Choroid plexus epithelial cell (primary cell): ENCODE results near the gene TMEM231.

Source experiments
- DNase-seq: peaks from one replicate; pipeline ENCODE4 v3.0.0-alpha.2; 2010; ENCODE audit warnings: low read depth
- H3K4me3 ChIP-seq: 2 replicates; pipeline ENCODE4 v1.5.1; 2011; ENCODE audit warnings: low read depth, mild to moderate bottlenecking, control low read depth, low read length, moderate library complexity
- TF ChIP-seq, protein P1 (sequence below): conservative IDR thresholded peaks from 2 replicates; pipeline ENCODE4 v1.5.1; 2011; ENCODE audit warnings: low read depth, mild to moderate bottlenecking, control low read depth, inconsistent platforms, low read length, moderate library complexity

Gene TMEM231

GRCh38 chr16:75532142-75532765 lies 23.8 kb downstream of the TMEM231 start:
- no peak for DNase-seq
- TF ChIP-seq, protein P1, sequence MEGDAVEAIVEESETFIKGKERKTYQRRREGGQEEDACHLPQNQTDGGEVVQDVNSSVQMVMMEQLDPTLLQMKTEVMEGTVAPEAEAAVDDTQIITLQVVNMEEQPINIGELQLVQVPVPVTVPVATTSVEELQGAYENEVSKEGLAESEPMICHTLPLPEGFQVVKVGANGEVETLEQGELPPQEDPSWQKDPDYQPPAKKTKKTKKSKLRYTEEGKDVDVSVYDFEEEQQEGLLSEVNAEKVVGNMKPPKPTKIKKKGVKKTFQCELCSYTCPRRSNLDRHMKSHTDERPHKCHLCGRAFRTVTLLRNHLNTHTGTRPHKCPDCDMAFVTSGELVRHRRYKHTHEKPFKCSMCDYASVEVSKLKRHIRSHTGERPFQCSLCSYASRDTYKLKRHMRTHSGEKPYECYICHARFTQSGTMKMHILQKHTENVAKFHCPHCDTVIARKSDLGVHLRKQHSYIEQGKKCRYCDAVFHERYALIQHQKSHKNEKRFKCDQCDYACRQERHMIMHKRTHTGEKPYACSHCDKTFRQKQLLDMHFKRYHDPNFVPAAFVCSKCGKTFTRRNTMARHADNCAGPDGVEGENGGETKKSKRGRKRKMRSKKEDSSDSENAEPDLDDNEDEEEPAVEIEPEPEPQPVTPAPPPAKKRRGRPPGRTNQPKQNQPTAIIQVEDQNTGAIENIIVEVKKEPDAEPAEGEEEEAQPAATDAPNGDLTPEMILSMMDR = no peak

GRCh38 chr16:75529959-75530358 lies 26.1 kb downstream of the TMEM231 start:
- DNase-seq = no peak
- TF ChIP-seq, protein P1 = no peak
- H3K4me3 ChIP-seq = no peak overlapping the region

More at GRCh38 chr16:75532142-75532765, 23.8 kb downstream of the TMEM231 start:
- H3K4me3 ChIP-seq = no peak overlapping the region

GRCh38 chr16:75529056-75529905 lies 26.8 kb downstream of the TMEM231 start:
- no peak for DNase-seq
- no peak overlapping the region for H3K4me3 ChIP-seq
- TF ChIP-seq, protein P1 = no peak

GRCh38 chr16:75527825-75528299 lies 28.2 kb downstream of the TMEM231 start:
- DNase-seq = no peak
- TF ChIP-seq, protein P1 = no peak
- no peak overlapping the region for H3K4me3 ChIP-seq

- no peak for DNase-seq
- H3K4me3 ChIP-seq = no peak overlapping the region
- TF ChIP-seq, protein P1 = no peak
Measured at GRCh38 chr16:75526032-75526790, 29.8 kb downstream of the TMEM231 start.

DNA sequence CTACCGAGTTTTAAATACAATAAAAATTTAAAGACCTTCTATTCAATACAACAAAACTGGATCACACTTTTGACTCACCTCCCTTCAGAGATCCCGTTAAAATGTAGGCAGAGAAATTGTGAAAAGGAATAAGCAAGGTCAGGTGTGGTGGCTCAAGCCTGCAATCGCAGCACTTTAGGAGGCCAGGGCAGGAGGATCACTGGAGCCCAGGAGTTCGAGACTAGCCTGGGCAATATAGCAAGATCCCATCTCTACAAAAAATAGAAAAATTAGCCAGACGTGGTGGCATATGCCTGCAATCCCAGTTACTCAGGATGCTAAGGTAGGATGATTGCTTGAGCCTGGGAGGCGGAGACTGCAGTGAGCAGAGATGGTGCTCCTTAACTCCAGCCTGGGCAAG lies 36.9 kb downstream of the TMEM231 start:
- TF ChIP-seq, protein P1 = no peak
- no peak overlapping the region for H3K4me3 ChIP-seq
- DNase-seq = no peak

DNA sequence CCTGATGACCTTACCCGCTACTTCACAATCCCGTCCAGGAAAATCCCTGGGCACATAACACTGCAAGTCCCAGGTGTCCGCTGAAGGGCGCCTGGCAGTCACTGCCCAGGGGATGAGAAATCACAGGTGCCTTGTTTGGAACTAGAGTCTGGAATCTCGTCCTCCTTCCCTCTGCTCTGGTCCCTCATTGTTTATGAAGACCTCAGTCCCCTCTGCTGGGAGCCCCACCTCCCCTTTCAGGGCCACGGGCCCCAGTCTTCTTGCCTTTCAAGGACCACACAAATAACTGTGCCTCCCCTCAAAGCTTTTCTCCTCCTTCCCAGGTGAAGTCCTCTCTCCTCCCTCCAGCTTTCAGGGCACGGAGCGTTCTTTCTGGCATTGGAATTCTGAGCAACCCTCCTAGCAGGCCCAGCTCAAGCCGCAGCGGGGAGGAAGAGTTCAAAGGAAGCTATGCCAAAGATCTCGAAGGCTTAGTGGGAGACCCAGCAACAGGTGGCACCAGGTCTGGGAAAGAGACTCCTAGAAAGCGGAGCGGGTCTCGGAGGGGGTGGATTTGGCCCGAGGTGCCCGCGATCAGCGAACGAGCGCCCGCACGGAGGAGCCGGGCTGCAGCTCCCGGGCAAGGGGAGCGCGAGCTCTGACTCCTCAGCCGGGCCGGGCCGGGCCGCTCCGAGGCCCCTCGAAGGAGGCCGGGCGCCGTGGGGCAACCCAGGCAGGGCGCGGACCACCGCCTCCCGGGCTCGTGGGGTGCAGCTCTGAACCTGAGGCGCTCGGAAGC lies 39.7 kb downstream of the TMEM231 start:
- DNase-seq = peak; percentile 5

More for the DNA sequence above, 39.7 kb downstream of the TMEM231 start:
- H3K4me3 ChIP-seq = peak overlapping the region; percentile 88
